Measurements from ENCODE around the gene ART5. TPM values are rescaled to one million over a fixed set of nuclear protein-coding genes. Genes with fewer than 3 reads are reported as not detected.

The ART5 gene, protein sequence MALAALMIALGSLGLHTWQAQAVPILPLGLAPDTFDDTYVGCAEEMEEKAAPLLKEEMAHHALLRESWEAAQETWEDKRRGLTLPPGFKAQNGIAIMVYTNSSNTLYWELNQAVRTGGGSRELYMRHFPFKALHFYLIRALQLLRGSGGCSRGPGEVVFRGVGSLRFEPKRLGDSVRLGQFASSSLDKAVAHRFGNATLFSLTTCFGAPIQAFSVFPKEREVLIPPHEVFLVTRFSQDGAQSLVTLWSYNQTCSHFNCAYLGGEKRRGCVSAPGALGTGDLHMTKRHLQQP
- total RNA-seq = 4.6 TPM
- long read RNA-seq, partial matches to known transcripts = 0 of 3 reads
- long read RNA-seq, other reads (novel, unspliced or antisense) = 1 of 3 reads

DNA sequence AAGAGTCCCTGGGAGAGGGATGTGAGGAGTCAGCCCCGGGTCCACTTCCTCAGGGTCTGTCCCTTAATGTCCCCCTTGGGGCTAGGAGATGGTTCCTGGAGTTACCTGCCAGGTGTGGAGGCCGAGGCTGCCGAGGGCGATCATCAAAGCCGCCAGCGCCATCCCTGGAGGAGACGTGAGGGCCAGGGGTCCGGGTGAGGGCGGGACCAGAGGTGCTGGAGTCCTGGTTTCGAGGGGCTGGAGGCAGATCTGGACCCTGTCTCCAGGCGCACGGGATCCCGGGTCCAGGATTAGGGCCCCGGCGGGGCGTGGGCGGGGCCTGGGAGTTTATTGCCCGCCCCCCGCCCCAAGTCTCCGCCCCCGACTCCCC is at the start of gene ART5:
TSS of gene ART5 (minus strand) at position 292 of the 370 bp plus-strand sequence. CDS start at position 162, 130 bp downstream.
- intact Hi-C loops (cut with micrococcal nuclease) = no loop called here
- no peak for DNase-seq
- no peak for ATAC-seq

DNA sequence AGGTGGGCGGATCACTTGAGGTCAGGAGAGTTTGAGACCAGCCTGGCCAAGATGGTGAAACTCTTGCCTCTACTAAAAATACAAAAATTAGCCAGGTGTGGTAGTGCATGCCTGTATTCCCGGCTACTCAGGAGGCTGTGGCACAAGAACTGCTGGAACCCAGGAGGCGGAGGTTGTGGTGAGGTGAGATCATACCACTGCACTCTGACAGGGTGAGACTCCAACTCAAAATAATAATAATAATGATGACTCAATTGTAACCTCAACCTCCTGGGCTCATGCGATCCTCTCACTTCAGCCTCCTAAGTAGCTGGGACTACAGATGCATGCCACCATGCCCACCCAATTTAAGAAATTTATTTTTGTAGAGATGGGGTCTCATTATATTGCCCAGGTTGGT is 45.0 kb upstream of the ART5 start:
- intact Hi-C loops (cut with micrococcal nuclease) = no loop called here
- ATAC-seq (no peak), DNase-seq (no peak)

DNA sequence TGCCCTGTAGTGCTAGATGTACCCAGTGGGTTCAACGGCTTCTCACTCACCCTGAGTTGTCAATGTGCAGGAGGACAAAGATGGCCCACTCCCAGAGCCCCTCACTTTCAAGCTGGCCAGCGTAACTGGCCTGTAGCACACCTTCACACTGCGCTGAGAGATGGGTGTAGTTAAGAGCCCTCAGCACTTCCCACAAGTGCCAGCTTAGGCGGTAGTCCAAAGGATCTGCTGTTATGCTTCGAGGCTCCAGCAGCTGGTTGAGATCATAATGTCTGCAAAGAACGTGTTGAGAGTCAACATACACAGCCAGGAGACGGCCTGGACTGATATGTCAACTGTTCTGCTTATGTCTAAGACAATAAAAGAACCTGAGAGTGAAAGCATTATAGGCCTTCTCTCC is 44.1 kb upstream of the ART5 start:
- ATAC-seq = peak; percentile 78
- no peak for DNase-seq
- intact Hi-C loops (cut with micrococcal nuclease) = no loop called here

DNA sequence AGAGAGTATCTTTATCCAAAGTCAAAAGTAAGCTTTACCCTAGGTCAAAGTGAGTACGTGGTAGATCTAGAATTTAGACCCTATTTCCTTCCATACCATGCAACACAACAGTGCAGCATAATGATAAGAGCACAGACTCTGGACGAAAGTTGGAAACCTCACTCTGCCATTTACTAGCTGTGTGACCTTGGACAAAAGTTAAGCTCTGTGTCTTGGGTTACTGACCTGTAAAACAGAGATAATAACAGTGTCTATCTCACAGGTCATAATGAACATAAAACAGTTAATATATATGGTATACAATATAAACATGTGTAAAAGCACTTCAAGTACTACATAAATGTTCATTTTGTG is 43.0 kb upstream of the ART5 start:
- intact Hi-C loops (cut with micrococcal nuclease) = no loop called here
- ATAC-seq = peak; percentile 52

DNA sequence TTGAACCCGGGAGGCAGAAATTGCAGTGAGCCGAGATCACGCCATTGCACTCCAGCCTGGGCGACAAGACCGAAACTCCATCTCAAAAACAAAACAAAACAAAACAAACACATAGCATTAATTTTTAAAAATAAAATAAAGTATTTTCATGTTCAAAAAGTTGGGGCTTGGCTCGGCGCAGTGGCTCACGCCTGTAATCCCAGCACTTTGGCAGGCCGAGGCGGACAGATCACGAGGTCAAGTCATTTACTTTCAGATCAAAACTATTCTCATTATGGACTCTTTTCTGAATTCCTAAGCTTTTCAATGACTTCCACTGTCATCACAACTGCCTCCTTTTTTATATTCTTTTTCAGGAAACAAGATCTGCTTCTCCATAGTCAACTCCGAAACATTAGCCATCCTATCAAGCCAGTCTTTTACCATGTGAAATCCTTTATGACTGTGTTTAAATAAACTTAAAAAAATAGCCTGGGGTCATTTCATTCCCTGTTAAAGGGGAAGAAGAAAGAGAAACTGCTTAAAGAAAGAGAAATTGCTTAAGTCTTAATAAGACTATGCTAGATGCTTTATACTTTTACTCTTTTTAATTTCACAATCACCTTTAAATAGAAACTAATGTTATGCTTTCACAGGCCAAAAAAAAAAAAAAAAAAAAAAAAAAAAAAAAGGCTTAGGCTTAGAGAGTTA is 42.5 kb upstream of the ART5 start:
- no peak for ATAC-seq
- no peak for DNase-seq
- intact Hi-C loops (cut with micrococcal nuclease) = no loop called here

More for the DNA sequence above, 43.0 kb upstream of the ART5 start:
- DNase-seq = no peak

DNA sequence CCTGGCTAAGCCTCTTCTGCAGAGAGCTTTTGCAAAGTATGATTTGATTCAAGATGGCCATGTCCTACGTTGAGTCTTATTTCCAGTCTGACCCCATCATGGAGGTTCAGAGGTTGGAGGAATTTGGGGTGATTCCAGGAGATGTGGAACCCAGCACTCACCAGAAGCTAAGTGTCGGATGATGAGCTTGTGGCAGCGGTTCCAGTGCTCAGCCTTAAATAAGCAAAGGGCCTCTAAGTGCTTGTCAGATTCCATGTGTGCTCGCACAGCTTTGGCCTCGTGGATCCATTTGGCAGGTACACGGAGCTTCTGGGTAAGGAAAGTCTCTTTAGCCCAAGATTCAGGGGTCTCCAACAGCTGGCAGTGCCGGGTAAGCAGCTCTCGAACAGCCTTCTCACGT is 41.2 kb upstream of the ART5 start:
- DNase-seq (peak; percentile 44), ATAC-seq (peak; percentile 73)
- intact Hi-C loops (cut with micrococcal nuclease) = no loop called here

DNA sequence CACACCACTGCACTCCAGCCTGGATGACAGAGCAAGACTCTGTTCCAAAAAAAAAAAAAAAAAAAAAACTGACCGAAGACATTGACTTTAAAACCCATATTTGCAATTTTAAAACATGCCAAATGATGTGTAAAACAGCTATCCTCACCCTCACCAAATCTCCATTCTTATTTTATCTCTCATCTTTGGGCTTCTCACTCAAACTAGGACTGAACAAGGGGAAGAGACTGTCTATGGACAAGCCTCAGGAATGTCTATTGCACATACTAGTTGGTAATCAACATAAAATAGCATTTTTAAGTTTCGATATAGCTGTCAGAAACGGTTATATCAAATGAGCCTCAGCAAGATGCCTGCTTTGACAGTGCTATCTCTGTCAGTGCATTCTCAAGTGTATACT is 37.3 kb upstream of the ART5 start:
- no peak for DNase-seq
- intact Hi-C loops (cut with micrococcal nuclease) = no loop called here
- no peak for ATAC-seq

DNA sequence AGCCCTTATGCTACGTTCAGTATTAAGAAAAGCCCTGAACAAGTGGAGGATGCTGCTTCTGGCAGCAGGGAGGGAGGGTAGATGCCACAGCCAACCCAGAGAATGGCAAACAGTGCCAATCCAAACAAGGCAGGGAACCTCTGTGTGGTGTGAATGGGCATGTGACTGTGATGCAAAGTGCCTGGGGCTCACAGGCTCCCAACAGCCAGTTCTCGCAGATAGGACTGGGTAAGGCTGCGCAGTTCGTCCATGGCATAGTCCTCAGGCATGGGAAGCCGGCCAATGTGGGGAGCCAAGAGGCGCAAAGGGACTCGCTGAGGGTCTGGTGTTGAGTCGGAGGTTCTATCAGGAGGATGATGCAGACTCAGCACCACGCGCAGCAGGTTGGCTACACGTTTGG is 34.2 kb upstream of the ART5 start:
- no peak for DNase-seq
- intact Hi-C loops (cut with micrococcal nuclease) = no loop called here
- no peak for ATAC-seq

DNA sequence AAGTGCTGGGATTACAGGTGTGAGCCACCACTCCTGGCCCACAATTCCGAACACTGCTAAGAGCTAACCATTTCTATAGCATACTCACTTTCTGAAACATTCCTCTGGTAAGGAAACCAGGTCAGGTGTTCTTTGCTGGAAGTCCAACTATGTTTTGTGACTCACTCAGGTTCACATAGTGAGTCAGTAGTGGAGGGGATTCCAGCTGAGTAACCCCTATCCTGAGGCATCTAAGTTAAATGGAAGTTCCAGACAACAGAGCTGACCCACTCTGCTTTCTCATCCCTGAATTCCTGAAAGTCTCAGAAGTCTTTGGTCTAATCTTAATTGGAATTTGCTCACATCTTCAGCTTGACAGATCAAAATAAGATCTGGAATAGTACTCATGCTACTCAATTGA is 32.4 kb upstream of the ART5 start:
- intact Hi-C loops (cut with micrococcal nuclease) = no loop called here
- ATAC-seq = no peak
- DNase-seq = no peak

DNA sequence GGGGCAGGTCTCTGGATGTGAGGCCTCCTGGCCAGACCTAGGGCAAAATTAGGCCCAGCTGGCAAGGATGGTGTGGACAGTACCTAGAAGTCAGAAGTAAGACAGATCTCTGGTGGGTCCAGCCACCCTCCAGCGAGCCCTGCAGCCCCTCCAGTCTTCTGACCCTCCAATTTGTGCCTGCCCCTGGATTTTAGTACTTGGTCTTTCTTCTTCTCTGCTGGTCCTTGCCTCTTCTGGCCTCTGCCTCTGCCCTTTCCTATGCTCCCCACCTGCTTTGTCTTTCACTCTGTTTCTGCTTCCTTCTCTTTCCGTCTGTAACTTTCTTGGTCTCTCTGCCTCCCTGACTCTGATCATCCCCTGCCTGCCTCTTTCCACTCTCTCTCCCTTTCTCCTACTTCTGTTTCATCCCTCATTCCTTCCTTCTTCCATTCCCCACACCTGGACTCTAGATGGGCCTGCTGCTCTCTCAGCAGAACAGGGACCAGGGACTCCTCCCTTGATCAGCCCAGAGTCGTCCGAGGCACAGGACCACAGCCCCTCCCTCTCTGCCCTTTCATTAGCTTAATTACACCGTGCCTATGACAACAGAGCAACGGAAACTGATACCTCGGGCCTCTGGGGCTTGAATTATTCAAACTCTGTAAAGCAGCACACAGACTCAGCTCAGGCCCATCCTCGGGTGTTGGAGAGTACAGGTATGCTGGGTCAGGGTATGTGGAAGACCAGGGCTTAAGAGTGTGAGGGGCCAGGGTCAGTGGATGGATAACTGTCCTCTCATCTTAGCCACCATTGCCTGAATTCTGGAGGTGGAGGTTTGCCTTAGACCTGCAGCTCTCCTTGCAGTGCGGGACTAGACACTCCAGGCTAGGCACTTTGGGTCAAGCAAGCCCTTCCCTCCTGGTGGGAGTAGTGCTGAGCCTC is 29.8 kb upstream of the ART5 start, which contains the start of gene CHRNA10:
TSS of gene CHRNA10 (minus strand) at position 51 of the 921 bp plus-strand sequence. CDS start 72 bp downstream, outside the sequence.
- DNase-seq (no peak), ATAC-seq (no peak)
- intact Hi-C loops (cut with micrococcal nuclease) = no loop called here

DNA sequence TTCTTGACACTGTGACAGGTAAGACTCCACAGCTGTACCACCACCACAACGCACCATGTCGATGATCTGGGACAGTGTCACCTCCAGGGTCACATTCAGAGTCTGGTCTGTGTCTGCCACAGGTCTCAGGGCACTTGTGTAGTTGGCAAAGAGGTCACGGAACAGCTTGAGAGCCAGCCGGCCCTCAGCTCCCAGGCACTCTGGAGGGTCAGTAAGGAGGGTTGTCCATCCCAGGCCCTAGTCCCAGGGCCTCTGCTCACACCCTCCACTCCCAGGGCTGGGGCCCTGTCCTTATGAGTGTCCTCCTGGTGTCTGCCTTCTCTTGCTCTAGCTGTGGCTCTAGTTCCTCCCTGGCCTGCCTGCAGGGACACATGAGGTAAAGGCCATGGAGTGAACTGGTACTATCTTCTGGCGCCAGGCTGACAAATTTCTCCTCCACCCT is 28.0 kb upstream of the ART5 start:
- DNase-seq (peak; percentile 64), ATAC-seq (peak; percentile 90)
- intact Hi-C loops (cut with micrococcal nuclease) = no loop called here

DNA sequence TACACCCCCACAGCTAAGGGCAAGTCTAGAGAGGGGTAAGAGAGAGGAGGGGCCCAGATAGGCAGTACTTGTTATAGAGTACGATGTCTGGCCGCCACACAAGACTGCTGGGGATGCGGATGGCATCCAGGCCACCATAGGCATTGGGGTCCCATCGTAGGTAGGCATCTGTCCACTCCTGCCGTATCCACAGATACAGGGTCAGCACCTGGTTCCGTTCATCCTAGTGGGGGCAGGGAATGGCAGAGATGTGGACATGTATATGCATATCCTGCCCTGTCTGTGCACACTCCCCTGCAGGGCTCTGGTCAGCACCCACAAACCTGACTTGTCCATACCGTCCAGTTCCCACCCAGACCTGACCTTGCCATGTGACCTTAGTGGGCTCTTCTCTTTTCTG is 27.3 kb upstream of the ART5 start:
- no peak for DNase-seq
- no peak for ATAC-seq

DNA sequence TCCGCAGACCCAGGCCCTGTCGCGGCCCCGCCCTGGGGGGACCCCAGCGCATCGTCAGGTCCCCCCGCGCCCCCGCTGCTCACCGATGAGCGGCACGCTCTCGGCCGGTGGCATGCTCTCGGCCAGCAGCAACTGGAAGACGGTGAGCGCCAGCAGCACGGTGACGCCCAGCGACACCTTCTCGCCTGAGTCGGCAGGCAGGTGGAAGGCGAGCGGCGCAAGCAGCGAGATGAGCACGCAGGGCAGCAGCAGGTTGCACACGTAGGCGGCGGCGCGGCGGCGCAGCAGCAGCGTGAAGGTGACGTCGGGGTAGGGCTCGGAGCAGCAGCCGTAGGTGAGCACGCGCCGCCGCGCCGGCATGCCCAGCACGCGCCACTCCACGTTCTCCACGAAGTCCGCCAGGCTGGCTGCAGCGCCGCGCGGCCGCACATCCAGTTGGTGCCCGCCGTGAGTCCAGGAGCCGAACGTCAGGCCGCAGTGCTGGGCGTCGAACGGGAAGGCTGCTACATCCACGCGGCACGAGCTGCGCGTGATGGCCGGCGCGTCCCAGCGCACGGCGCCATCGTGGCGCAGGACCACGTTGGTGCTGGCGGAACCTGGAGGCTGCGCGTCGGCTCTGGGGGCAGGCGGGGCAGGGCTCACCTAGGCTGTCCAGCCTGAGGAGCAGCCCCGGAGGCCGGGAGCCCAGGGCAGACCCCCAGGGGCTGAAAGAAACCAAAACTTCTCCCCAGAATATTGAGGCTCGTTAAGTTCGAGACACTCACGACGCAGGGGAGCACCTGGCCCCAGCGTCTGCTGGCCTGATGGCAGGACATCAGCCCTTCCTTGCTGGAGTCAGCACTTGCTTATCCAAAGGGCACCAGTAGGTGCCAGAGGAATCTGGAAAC is 25.6 kb upstream of the ART5 start:
- intact Hi-C loops (cut with micrococcal nuclease) = no loop called here
- DNase-seq (no peak), ATAC-seq (no peak)

More for the DNA sequence above, 27.3 kb upstream of the ART5 start:
- intact Hi-C loops (cut with micrococcal nuclease) = no loop called here

DNA sequence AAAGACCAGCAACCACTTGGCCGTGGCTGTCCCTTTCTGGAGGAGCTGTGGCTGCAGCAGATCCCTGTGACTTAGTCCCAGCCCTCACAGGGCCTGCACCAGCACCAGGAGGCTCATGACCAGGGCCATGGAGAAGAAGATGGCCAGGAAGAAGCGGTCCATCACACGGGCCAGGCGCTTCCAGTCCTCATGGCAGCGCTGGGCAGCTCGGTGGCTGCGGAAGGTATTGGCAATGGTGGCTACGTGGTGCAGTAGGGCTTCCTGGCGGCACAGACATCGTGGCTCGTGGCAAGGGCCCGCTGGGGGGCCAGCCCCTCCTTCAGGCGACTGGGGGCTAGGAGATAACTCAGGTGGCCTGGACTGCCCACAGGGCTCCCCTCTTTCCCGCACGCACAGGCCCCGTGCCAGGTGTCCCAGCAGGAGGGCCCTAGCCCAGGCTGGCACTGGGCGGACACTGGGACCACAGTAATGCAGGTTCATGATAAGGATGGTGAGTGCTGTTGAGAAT is 24.3 kb upstream of the ART5 start:
- DNase-seq (no peak), ATAC-seq (no peak)
- intact Hi-C loops (cut with micrococcal nuclease) = no loop called here

DNA sequence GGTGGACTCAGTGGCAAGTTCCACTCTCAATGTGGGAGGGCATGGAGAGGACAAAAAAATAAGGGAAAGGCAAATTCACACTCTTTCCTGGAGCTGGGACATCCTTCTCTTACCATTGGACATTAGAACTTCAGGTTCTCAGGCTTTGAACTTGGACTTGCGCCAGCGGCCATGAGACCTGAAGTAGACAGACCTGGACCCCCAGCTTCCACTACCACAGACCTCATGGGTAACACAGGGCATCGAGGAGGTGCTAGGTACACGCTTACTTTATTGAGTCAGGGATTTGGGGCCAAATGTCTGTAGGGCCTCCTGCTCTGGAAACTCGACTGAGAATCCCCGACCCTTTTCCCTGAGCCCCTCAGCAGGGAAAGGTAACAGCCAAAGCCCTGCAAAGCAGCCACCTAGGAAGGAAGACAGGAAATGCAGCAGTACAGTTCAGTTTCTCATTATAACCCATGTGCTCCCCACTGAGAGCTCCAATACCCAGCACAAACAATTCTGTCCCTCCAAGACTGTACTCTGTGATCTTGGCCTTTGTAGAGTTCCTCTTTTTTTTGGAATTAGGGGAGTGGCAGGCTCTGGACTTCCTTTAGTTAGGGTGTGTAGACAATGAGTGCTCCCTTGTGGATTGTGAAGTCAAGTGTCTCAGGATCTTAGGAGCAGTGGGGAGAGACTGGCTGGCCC is 23.7 kb upstream of the ART5 start:
- intact Hi-C loops (cut with micrococcal nuclease) = no loop called here
- peak; percentile 4 for ATAC-seq

DNA sequence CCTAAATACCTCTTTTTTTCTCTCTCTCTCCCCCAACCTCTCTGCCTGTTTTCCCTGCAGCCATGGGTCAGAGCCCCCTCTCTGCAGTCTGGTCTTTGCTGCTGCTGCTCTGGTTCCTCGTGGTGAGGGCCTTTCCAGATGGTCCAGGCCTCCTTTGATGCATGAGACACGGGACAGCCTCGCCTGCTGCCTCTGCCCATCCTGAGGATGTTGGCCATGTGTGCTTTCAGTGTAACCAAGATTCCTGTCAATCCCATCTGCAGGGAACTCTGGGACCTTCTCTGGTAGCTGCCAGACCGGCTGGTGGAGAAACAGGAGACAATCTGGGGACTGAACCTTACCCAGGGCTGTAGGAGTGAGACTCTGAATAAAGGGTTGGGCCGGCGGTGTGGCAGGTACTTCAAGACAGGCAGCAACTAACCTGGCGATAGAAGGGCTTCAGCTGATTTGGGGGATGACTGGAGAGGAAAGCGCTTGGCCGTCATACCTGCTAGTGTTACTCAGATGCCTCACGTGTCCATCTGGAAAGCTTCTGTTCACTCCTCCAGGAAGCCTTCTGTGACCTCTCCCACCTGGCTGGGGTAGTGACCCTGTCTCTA is 22.3 kb upstream of the ART5 start:
- intact Hi-C loops (cut with micrococcal nuclease) = no loop called here

More for the DNA sequence above, 23.7 kb upstream of the ART5 start:
- DNase-seq = no peak

DNA sequence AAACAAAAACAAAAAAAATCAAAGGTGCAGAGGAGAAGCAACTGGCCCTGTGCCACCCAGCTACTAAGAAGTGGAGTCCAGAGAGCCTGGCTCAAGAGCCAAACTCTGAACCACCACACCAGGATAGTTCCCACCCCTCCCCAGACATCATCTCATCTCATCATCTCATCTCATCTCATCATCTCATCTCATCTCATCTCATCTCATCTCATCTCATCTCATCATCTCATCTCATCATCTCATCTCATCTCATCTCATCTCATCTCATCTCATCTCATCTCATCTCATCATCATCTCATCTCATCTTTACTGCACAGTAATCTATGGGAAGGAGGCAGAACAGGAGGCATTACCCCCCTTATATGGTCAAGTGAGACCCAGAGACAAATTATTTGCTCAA is 21.1 kb upstream of the ART5 start:
- no peak for ATAC-seq
- intact Hi-C loops (cut with micrococcal nuclease) = no loop called here
- DNase-seq = no peak

More for the DNA sequence above, 22.3 kb upstream of the ART5 start:
- ATAC-seq (no peak), DNase-seq (no peak)

DNA sequence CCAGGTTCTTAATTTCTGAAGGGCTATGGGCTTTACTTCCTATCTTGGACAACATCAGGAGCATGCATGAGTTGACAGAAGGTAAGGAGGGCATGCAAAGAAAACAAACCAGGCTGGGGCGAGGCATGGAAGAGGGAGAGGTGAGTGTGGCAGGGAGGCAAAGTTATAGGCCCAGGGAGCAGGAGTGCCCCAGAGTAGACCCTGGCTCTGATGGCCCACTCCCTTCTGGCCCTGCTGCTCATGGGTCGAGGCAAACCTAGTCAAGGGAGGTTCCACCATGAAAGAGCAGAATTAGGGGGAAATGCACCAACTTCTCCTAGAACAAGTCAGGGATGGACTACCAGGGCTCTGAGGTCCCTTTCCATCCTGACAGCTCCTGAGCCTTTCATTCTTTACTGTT is 19.2 kb upstream of the ART5 start:
- ATAC-seq (no peak), DNase-seq (no peak)
- intact Hi-C loops (cut with micrococcal nuclease) = no loop called here
